Neural cell (in vitro differentiated cells): Measurements from ENCODE around the gene FZD10. TPM values are rescaled to one million over a fixed set of nuclear protein-coding genes. Genes with fewer than 3 reads are reported as not detected.

ENCODE experiments used
- H2AFZ ChIP-seq: fragments of 200-600, 300-800 bp; sonication (generic), shearing (Covaris generic); 2 replicates; pipeline ENCODE4 v1.6.0; 2014; ENCODE audit warnings: low read depth, mild to moderate bottlenecking, antibody characterized with exemption, low read length, moderate library complexity
- H3F3A ChIP-seq: fragments of 200-600 bp; shearing (Covaris generic); 2 replicates; pipeline ENCODE4 v1.6.1; 2016; ENCODE audit warnings: mild to moderate bottlenecking, moderate library complexity, mixed read lengths, antibody characterized with exemption, low read length; ENCODE audit not compliant: insufficient read depth, poor library complexity, severe bottlenecking
- H3K27ac ChIP-seq: fragments of 200-600, 300-800 bp; sonication (generic), shearing (Covaris generic); 2 replicates; pipeline ENCODE4 v1.5.1; 2014; ENCODE audit warnings: mild to moderate bottlenecking, low read length, moderate library complexity
- H3K27me3 ChIP-seq: fragments of 300-800, 200-600 bp; sonication (generic), shearing (Covaris generic); 2 replicates; pipeline ENCODE4 v1.6.0; 2014; ENCODE audit warnings: mild to moderate bottlenecking, low read depth, low read length, moderate library complexity; ENCODE audit not compliant: insufficient read depth
- H3K36me3 ChIP-seq: fragments of 300-800, 200-600 bp; sonication (generic), shearing (Covaris generic); 2 replicates; pipeline ENCODE4 v1.5.1; 2014; ENCODE audit warnings: mild to moderate bottlenecking, antibody characterized with exemption, low read length, moderate library complexity; ENCODE audit not compliant: insufficient read depth
- H3K4me2 ChIP-seq: fragments of 300-800, 200-600 bp; sonication (generic), shearing (Covaris generic); 2 replicates; pipeline ENCODE4 v1.6.0; 2014; ENCODE audit warnings: mild to moderate bottlenecking, low read length
- H3K4me3 ChIP-seq: fragments of 300-800, 200-600 bp; sonication (generic), shearing (Covaris generic); 2 replicates; pipeline ENCODE4 v1.5.1; 2014; ENCODE audit warnings: mild to moderate bottlenecking, low read length, moderate library complexity
- H3K79me2 ChIP-seq: fragments of 200-600 bp; shearing (Covaris generic); replicated peaks from 2 replicates; pipeline ENCODE4 v1.6.0; 2014; ENCODE audit warnings: mild to moderate bottlenecking, low read length, moderate library complexity; ENCODE audit not compliant: insufficient read depth
- H3K9ac ChIP-seq: fragments of 300-800, 200-600 bp; sonication (generic), shearing (Covaris generic); 2 replicates; pipeline ENCODE4 v1.6.1; 2016; ENCODE audit warnings: mild to moderate bottlenecking, low read length, mixed read lengths
- H3K9me2 ChIP-seq: fragments of 200-600 bp; shearing (Covaris generic); 2 replicates; pipeline ENCODE4 v1.6.1; 2016; ENCODE audit warnings: mild to moderate bottlenecking, low read length, mixed read lengths; ENCODE audit not compliant: insufficient read depth
- H3K9me3 ChIP-seq: fragments of 200-600, 300-800 bp; sonication (generic), shearing (Covaris generic); 2 replicates; pipeline ENCODE4 v1.6.1; 2016; ENCODE audit warnings: mild to moderate bottlenecking, mixed run types, low read length, moderate library complexity, mixed read lengths
- H4K20me1 ChIP-seq: fragments of 200-600 bp; shearing (Covaris generic); 2 replicates; pipeline ENCODE4 v1.6.1; 2016; ENCODE audit warnings: mild to moderate bottlenecking, mixed run types; ENCODE audit not compliant: insufficient read depth
- EP300 ChIP-seq: fragments of 450-650 bp; conservative IDR thresholded peaks from 2 replicates; pipeline ENCODE4 v1.6.1; 2014; ENCODE audit warnings: antibody characterized with exemption, mild to moderate bottlenecking, moderate library complexity; ENCODE audit not compliant: poor library complexity, severe bottlenecking
- EZH2 ChIP-seq: fragments of 200-600, 300-800 bp; shearing (Covaris generic), sonication (generic); IDR thresholded peaks from 2 replicates; pipeline ENCODE4 v1.6.1; 2014; ENCODE audit warnings: antibody characterized with exemption, low read length, borderline replicate concordance, mild to moderate bottlenecking; ENCODE audit not compliant: insufficient read depth, poor library complexity, severe bottlenecking
- MXI1 ChIP-seq: fragments of 450-650 bp; conservative IDR thresholded peaks from 2 replicates; pipeline ENCODE4 v1.6.1; 2014; ENCODE audit warnings: antibody characterized with exemption, mild to moderate bottlenecking; ENCODE audit not compliant: poor library complexity, severe bottlenecking
- POLR2AphosphoS5 ChIP-seq: IDR thresholded peaks from 2 replicates; pipeline ENCODE4 v1.6.1; 2012
- RAD21 ChIP-seq: fragments of 450-650 bp; conservative IDR thresholded peaks from 2 replicates; pipeline ENCODE4 v1.6.1; 2014; ENCODE audit warnings: antibody characterized with exemption, mild to moderate bottlenecking, moderate library complexity
- SMC3 ChIP-seq: fragments of 450-650 bp; conservative IDR thresholded peaks from 2 replicates; pipeline ENCODE4 v1.6.1; 2014; ENCODE audit warnings: antibody characterized with exemption, mild to moderate bottlenecking, moderate library complexity; ENCODE audit not compliant: poor library complexity
- TAF1 ChIP-seq: IDR thresholded peaks from 2 replicates; pipeline ENCODE4 v1.6.1; 2012; ENCODE audit warnings: low read depth
- polyA plus RNA-seq: library from polyadenylated mRNA; depleted of rRNA; stranded (reverse); fragments of >200 nt; gene quantifications from 2 replicates; pipeline ENCODE4 v1.2.3, GENCODE V29; 2014
- TF ChIP-seq, protein P1 (sequence below): IDR thresholded peaks from 2 replicates; pipeline ENCODE4 v1.6.1; 2012; ENCODE audit warnings: borderline replicate concordance
- TF ChIP-seq, protein P2 (sequence below): fragments of 450-650 bp; IDR thresholded peaks from 2 replicates; pipeline ENCODE4 v1.5.1; 2014; ENCODE audit warnings: antibody characterized with exemption, mild to moderate bottlenecking, moderate library complexity; ENCODE audit not compliant: poor library complexity, severe bottlenecking

The FZD10 gene
- polyA plus RNA-seq, 1 donor from 2014 or later = not detected

DNA sequence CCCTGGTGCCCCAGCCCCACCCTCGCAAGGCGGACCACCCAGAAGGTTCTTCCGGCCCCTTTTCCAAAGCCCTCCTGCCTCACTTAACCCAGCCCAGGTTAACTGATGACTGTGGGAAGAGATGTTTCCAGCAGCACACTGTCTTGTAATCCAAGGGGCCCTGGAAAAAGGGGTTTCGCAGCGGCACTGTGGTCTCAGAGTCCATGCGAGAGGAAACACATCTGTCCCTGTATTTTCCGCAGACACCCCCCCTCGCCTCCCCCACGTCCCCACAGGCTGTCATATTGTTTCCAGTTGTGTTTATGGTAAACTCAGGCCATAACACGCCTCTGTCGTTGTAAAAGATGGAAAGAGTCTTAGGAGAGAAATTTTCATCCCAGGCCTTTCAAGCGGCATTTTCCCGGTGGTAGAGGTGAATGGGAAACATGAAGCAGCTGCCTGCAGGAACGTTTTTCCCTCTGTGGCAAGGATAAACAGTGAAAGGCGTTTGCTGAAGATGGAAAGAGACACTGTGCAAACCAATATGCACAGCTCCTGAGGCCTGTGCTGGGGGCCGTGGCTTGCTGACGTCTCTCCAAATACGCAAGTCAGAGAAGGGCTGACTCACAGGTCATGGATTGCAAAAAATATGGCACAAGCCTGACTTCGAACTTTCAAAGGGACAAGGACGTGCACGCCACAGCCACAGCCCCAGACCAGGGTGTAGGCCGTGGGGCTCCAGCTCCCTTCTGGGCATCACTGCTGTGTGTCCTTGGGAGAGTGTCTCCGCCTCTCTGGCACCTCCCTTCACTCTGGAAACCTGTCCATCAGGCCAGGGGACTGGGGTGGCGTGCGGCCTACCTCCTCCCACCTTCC lies 22.5 kb upstream of the FZD10 start:
- Histone ChIP-seq H3K9me3 (no peaks in the 10 kb centered on the region), H3K36me3 (no peaks in the 10 kb centered on the region), H2AFZ (no peak overlapping the region), H3K4me3 (no peak overlapping the region), H3K27me3 (no peaks in the 10 kb centered on the region), H4K20me1 (no peaks in the 10 kb centered on the region), H3F3A (no peaks in the 10 kb centered on the region), H3K4me2 (no peak overlapping the region), H3K9ac (no peak overlapping the region), H3K27ac (no peak overlapping the region), H3K79me2 (no peaks in the 10 kb centered on the region), H3K9me2 (no peaks in the 10 kb centered on the region)
- no peak for TF ChIP-seq POLR2AphosphoS5

DNA sequence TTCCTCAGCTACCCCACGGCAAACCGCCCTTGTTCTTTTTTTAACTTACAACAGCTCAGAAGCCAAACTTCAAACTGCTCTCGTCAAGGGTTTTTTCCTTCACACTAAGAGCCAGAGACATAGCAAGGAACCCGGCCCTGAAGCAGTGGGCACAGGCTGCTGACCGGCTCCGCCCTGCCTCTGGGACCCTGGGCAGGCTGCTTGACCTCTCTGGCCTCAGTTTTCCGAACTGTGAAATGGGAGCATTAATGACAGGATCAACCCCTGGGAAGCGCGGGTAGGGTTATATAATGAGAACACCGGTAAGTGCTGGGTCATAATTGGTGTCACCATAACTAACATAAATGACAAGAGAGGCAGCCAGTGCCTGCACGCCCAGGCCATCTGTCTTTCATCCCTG lies 21.2 kb upstream of the FZD10 start:
- H3K9me3 ChIP-seq = no peaks in the 10 kb centered on the region
- H3K4me3 ChIP-seq = no peak overlapping the region
- no peaks in the 10 kb centered on the region for H3K9me2 ChIP-seq
- no peak overlapping the region for H3K4me2 ChIP-seq
- no peaks in the 10 kb centered on the region for H3F3A ChIP-seq
- H3K27me3 ChIP-seq = peaks cover 8% of the 10 kb centered on the region
- H4K20me1 ChIP-seq = no peaks in the 10 kb centered on the region
- H3K27ac ChIP-seq = no peak overlapping the region
- H2AFZ ChIP-seq = no peak overlapping the region
- no peak overlapping the region for H3K9ac ChIP-seq
- TF ChIP-seq EP300 (no peak), SMC3 (no peak), EZH2 (no peak), POLR2AphosphoS5 (no peak), RAD21 (no peak), TAF1 (no peak), MXI1 (no peak)
- TF ChIP-seq, protein P1, sequence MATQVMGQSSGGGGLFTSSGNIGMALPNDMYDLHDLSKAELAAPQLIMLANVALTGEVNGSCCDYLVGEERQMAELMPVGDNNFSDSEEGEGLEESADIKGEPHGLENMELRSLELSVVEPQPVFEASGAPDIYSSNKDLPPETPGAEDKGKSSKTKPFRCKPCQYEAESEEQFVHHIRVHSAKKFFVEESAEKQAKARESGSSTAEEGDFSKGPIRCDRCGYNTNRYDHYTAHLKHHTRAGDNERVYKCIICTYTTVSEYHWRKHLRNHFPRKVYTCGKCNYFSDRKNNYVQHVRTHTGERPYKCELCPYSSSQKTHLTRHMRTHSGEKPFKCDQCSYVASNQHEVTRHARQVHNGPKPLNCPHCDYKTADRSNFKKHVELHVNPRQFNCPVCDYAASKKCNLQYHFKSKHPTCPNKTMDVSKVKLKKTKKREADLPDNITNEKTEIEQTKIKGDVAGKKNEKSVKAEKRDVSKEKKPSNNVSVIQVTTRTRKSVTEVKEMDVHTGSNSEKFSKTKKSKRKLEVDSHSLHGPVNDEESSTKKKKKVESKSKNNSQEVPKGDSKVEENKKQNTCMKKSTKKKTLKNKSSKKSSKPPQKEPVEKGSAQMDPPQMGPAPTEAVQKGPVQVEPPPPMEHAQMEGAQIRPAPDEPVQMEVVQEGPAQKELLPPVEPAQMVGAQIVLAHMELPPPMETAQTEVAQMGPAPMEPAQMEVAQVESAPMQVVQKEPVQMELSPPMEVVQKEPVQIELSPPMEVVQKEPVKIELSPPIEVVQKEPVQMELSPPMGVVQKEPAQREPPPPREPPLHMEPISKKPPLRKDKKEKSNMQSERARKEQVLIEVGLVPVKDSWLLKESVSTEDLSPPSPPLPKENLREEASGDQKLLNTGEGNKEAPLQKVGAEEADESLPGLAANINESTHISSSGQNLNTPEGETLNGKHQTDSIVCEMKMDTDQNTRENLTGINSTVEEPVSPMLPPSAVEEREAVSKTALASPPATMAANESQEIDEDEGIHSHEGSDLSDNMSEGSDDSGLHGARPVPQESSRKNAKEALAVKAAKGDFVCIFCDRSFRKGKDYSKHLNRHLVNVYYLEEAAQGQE = no peak
- TF ChIP-seq, protein P2, sequence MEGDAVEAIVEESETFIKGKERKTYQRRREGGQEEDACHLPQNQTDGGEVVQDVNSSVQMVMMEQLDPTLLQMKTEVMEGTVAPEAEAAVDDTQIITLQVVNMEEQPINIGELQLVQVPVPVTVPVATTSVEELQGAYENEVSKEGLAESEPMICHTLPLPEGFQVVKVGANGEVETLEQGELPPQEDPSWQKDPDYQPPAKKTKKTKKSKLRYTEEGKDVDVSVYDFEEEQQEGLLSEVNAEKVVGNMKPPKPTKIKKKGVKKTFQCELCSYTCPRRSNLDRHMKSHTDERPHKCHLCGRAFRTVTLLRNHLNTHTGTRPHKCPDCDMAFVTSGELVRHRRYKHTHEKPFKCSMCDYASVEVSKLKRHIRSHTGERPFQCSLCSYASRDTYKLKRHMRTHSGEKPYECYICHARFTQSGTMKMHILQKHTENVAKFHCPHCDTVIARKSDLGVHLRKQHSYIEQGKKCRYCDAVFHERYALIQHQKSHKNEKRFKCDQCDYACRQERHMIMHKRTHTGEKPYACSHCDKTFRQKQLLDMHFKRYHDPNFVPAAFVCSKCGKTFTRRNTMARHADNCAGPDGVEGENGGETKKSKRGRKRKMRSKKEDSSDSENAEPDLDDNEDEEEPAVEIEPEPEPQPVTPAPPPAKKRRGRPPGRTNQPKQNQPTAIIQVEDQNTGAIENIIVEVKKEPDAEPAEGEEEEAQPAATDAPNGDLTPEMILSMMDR = no peak
- H3K36me3 ChIP-seq = no peaks in the 10 kb centered on the region
- no peaks in the 10 kb centered on the region for H3K79me2 ChIP-seq
